Measurements from ENCODE around the gene SYNPO2L.
"Not testable (repeated sequence)": the region's sequence is repeated elsewhere in the genome, so short reads cannot be mapped to it uniquely, and the experiment has no call there.

SYNPO2L gene, protein sequence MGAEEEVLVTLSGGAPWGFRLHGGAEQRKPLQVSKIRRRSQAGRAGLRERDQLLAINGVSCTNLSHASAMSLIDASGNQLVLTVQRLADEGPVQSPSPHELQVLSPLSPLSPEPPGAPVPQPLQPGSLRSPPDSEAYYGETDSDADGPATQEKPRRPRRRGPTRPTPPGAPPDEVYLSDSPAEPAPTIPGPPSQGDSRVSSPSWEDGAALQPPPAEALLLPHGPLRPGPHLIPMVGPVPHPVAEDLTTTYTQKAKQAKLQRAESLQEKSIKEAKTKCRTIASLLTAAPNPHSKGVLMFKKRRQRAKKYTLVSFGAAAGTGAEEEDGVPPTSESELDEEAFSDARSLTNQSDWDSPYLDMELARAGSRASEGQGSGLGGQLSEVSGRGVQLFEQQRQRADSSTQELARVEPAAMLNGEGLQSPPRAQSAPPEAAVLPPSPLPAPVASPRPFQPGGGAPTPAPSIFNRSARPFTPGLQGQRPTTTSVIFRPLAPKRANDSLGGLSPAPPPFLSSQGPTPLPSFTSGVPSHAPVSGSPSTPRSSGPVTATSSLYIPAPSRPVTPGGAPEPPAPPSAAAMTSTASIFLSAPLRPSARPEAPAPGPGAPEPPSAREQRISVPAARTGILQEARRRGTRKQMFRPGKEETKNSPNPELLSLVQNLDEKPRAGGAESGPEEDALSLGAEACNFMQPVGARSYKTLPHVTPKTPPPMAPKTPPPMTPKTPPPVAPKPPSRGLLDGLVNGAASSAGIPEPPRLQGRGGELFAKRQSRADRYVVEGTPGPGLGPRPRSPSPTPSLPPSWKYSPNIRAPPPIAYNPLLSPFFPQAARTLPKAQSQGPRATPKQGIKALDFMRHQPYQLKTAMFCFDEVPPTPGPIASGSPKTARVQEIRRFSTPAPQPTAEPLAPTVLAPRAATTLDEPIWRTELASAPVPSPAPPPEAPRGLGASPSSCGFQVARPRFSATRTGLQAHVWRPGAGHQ

DNA sequence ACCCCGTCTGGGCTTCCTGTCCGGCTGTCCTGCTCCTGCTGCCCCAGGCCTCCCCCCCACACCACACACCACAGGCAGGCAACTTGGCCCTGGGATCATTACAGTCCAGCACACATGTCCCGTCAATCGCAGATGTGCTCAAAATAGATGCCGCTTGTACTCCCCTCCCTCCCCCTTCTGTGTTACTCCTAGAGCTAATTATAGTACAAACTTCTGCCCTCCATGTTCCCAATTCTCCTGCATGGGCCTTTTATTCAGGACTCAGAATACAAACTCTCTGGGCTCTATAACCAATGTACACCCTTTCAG lies at the start of gene SYNPO2L:
SYNPO2L (minus strand) TSS at position 40 of the 309 bp plus-strand sequence. CDS start 107 bp downstream, outside the sequence.
- DNase-seq, result no peak

- DNase-seq, result not testable (repeated sequence)
These were observed 48.1 kb upstream of the SYNPO2L start for GRCh38 chr10:73703924-73704323.

DNA sequence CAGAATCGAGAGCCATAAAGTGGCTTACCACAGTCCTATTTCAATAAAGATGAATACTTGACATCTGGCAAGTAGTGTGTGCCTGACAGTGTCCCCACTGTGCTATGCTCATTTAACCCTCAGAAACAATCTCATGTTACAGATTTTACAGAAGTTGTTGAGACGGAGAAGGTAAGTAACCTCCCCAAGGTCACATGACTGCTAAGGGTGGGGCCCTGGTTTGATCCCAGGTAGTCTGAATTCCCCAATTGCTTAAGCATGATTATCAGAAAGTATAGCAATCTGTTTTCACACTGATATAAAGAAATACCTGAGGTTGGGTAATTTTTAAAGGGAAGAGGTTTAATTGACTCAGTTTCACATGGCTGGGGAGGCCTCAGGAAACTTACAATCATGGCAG lies 43.0 kb upstream of the SYNPO2L start:
- not testable (repeated sequence) for DNase-seq

DNA sequence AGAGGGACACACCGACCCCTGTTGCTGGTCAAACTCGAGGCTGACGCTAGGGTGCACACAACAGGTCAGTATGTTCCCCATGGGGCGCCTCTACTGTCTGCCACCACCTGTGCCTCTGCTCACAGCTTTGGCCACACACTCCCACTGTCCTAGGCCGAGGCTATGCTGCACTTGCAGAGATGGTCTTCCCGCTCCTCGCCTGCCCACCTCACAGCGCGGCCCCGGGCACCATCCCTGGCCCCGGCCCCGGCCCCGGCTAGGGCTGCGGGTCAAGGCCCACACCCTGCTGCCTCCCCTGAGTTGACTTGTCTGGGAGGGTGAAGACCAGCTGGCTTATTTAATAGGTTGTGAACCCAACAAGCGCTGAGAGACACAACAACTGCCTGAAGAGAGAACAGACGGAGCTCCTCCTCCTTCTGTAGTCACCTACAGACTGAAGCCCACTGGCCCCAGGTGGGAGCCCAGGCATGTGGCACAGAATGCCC lies 41.9 kb upstream of the SYNPO2L start, which contains the start of gene AGAP5:
AGAP5 (minus strand) TSS at position 435 of the 485 bp plus-strand sequence; CDS start at position 81, 354 bp downstream.
- DNase-seq, result not testable (repeated sequence)

DNA sequence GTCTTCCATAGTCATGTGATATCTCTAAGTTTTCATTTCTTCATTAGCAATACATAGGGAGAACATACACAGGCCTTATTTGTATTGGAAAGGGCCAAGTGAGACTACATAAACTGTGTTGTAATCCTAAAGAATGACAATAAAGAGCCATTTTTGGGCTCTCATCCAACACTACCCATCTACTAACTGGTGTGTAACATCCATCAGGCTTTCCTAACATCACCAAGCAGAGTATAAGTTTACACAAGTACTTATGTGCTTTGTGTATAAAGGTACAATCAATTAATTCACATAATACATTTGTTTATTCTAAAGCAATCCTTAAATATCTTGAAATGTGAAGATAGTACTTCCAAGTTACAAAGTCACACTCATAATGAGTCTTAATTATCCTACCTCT lies 39.5 kb upstream of the SYNPO2L start:
- DNase-seq, result not testable (repeated sequence)

- DNase-seq, result not testable (repeated sequence)
These were observed 34.9 kb upstream of the SYNPO2L start for GRCh38 chr10:73690755-73691154.

GRCh38 chr10:73689596-73689995 lies 33.8 kb upstream of the SYNPO2L start:
- not testable (repeated sequence) for DNase-seq

DNA sequence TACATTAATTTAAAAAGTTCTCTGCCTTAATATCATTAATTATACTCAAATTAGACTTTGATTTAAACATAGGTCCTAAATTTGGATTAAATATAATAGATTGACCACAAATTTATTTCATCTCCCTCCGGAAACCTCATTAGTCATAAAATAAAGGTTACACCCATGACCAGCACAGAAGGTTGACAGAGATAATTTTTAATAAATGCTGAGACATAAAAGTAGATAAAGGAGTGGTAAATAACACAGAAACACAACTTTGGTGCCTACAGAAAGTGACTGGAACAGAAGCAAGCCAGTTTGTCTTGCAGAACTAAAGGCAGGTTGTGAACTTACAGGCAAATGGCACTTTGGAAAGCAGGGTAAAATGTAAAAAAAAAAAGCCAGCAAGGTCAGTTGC lies 31.8 kb upstream of the SYNPO2L start:
- DNase-seq, result not testable (repeated sequence)

DNA sequence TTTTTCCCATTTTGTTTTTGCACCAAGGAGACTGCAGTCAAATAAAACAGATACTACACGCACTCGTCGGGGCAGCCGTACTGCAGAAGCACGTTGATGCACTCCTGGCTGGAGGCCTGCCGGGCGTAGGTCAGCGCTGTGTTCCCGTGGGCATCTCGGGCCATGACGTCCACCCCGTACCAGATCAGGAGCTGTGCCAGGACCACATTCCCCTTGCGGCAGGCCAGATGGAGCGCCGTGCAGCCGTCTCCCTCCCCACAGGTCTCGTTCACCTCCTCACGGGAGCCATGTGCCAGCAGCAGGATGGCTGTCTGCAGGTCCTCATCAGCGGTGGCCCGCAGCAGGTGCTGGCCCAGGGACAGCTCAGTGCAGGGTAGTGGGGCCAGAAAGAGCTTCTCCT lies 18.7 kb upstream of the SYNPO2L start:
- DNase-seq, result not testable (repeated sequence)

DNA sequence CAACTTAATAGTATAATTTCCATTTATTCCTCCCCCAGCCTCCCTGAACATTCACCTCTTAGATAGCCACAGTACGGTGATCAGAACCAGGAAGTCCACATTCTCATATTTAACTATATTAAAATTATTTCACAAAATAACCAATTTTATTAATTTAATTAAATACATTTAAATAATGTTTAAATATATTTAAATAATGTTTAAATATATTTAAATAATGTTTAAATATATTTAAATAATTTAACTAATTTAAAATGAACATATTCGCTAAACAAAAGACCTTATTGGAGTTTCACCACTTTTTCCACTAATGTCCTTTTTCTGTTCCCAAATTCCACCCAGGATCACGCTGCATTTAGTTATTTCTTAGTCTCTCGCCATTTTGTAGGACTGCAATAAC lies 12.5 kb upstream of the SYNPO2L start:
- DNase-seq, result not testable (repeated sequence)

- not testable (repeated sequence) for DNase-seq
These were observed 10.5 kb upstream of the SYNPO2L start for GRCh38 chr10:73666153-73666809.

DNA sequence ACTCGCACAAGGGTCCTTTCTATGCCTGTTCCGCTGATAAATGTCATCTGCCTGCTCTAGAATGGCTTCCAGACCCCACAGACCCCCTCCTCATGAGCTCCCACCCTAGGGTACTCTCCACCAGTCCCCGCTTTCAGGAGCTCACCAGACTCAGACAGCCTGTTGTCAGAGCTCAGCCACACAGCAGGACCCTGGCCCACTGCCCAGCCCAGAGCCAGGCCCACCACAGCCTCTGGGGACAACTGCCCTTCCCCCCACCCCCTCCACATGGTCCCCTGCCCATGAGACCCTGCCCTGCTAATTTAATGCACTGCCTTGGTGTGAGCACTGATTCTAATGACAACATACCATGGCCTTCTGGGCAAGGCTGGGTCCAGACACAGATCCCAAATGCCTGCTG lies 9.8 kb upstream of the SYNPO2L start:
- not testable (repeated sequence) for DNase-seq

DNA sequence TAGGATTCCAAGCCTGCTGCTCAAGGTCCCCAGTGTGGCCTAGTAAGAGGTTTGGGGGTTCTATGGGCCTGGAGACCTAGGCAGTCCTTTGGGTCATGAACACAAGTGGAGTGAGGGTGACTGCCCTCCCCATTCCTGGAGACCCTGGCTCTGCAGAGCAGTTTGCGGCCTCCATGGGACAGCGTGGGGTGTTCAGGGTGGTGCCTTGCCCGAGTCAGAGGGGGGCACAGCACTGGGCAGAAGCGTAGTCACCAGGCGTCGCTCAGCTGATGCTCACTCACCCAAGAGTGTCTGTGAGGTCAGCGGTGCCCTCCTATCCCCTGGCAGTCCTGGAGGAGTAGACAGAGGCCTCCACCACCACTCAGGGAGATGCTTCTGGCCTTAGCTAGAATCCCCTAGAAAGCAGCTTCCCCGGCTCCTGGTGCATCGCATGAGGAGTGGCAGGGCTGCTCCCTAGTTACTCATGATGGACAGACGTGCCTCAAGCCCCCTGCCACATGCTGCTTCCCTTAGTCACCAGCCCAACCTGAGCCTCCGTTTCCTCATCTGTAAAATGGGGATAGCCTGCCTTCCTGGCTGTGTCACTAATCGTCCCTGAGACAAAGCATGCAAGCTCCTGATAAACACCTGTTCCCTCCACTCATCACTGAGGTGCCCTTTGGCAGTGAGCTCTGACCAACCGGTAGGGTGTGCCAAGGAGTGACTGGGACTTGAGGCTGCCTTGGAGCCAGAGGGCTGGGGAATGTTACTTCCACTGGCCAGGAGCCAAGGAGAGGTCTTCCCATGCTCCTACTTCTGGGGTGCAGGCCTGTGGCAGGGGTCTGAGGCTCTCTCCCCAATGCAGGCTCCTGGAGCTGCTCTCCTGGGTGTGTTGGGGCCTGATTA lies 8.6 kb upstream of the SYNPO2L start:
- DNase-seq, result not testable (repeated sequence)

DNA sequence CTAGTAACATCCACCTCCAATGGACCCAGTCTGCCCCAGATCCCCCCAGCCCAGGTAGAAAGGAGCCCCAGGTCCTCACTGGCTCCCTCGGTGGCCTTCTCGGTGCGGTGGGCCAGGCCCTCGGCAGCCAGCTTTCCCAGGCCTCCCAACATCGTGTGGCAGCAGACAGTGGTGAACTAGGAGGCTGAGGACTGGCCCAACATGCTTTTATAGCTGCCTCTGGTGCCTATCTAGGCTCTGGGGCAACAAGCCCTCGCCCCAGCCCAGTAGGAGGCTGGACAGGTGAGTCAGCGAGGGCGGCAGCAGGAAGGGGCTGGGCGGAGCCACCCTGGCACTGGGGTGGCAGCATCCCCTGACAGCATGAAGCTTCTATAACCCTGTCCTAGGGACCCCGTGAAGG lies 7.8 kb upstream of the SYNPO2L start:
- not testable (repeated sequence) for DNase-seq

DNA sequence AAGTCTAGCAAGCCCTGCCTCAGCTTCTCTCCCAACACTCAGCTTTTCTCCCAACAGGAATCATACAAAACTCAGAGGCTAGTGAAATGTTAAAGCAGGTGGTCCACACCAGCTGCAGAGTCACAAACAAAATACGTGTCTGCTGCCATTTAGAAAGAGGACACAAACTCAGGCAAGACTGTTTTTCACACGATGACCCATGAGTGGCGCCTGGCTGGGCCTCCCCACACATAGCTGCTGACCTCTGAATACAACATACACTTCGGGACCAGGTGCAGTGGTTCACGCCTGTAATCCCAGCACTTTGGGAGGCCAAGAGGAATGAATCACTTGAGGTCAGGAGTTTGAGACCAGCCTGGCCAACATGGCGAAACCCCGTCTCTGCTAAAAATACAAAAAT lies 6.9 kb upstream of the SYNPO2L start:
- DNase-seq, result not testable (repeated sequence)

DNA sequence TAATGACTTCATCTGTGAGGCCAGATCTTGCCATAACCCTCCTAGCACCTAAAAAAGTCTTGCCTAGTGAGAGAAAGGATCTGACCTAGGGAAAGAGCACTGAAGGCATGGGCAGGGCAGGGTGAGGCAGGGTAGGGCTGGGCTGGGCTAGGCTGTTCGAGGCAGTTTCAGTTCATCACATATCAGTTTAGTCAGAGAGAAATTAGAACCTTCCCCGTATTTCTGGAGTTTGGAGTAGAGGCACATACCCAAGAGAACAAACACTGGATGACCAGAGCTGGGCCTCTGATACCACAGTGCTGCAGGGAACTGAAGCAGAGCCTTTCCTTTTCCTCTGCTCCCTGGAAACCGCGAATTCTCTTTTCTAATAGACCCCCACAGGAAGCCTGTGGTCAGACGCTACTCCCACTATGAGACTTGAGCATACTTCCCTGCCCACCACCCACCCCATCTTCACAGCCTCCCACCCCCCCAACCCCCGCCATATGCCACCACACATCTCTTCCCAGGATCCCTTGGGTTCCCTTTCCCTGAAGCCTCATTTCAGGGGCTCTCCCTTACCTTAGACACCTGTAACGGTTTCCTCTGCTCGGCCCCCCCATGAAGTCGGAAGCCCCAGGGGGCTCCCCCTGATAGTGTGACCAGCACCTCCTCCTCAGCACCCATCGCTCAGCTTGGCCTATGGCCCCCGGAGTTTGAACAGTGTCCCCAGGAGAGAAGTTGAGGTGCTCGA lies 406 bp downstream of the SYNPO2L start:
- DNase-seq, result no peak

DNA sequence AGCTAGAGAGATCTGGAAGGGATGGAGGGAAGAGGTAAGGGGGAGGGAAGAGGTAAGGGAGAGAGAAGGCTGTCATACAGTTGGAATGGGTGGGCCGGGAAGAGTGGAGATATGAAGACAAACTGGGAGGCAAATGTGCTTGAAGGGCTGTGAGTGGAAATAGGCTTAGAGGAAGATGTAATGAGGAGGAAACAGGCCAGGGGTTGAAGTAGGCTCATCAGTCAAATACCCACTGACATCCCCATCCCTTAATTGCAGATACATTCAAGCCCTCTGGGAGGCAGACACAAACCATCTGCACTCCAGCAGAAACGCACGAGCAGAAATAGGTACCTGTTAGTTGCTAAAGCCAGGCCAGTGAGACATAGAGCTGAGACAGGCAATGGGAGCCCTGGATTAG lies 2.1 kb downstream of the SYNPO2L start:
- no peak for DNase-seq

DNA sequence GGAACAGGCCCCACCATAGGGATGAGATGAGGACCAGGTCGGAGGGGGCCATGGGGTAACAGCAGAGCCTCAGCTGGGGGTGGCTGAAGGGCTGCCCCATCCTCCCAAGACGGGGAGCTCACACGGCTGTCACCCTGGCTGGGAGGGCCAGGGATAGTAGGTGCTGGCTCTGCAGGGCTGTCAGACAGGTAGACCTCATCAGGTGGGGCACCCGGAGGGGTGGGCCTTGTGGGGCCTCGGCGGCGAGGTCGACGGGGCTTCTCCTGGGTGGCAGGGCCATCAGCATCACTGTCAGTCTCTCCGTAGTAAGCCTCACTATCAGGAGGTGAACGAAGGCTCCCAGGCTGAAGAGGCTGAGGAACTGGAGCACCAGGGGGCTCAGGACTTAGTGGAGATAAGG lies 2.6 kb downstream of the SYNPO2L start:
- DNase-seq, result no peak

DNA sequence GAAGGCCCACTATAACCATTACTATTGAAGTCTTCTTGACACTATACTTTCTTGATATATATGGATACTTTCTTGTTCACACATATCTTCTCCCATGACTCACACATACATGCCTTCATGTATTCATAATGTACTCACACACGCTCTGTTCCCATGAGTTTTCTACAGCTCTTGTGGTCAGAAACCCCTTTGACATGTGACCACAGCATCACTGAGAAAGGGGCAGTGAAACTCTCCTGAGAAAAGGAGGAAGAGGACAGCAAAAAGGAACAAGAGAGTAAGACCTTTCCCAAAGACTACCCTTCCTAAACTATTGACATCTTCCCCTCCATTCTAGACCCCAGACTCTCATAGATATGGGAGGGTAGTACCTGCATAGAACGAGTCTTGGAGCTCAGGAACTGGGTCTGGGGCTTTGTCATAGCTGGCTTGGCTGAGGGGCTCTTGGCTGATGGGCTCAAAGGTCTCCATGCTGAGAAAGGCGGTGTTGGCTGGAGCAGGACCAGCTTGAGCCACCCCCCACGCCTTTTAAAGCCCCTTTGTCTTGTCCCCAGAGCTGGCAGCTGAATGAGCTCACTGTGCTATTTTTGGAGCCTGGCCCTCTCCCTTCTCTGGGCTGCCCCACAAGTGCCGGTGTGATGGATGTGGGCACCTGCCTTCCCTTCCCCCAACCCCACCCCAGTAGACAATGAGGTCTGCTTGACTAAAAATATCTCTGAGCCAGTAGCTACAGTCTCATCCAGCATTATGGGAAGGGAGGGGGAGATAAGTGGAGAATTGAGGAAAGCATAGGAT lies 5.1 kb downstream of the SYNPO2L start:
- no peak for DNase-seq

- no peak for DNase-seq
These were observed 5.8 kb downstream of the SYNPO2L start for GRCh38 chr10:73649876-73650536.
